BLaER1 (cell line): ENCODE measurements around the gene SPATA17.

ENCODE experiments used
- H3K27ac ChIP-seq: shearing (Covaris generic); formaldehyde crosslinking; 2 replicates; pipeline ENCODE4 v1.8.1; 2022
- H3K27me3 ChIP-seq: shearing (Covaris generic); formaldehyde crosslinking; 2 replicates; pipeline ENCODE4 v1.8.1; 2022
- H3K36me3 ChIP-seq: shearing (Covaris generic); formaldehyde crosslinking; 2 replicates; pipeline ENCODE4 v1.8.1; 2022
- H3K4me1 ChIP-seq: shearing (Covaris generic); formaldehyde crosslinking; 2 replicates; pipeline ENCODE4 v1.8.1; 2022
- H3K4me2 ChIP-seq: shearing (Covaris generic); formaldehyde crosslinking; 2 replicates; pipeline ENCODE4 v1.8.1; 2022
- H3K4me3 ChIP-seq: shearing (Covaris generic); formaldehyde crosslinking; 2 replicates; pipeline ENCODE4 v1.8.1; 2022
- H3K9ac ChIP-seq: shearing (Covaris generic); formaldehyde crosslinking; 2 replicates; pipeline ENCODE4 v1.8.1; 2022
- H3K9me3 ChIP-seq: shearing (Covaris generic); formaldehyde crosslinking; 2 replicates; pipeline ENCODE4 v1.8.1; 2022
- H4K20me1 ChIP-seq: shearing (Covaris generic); formaldehyde crosslinking; 2 replicates; pipeline ENCODE4 v1.8.1; 2022
- Cebpa-rat ChIP-seq: shearing (Covaris generic); IDR thresholded peaks from 2 replicates; pipeline ENCODE4 v1.8.1; 2022

The SPATA17 gene

DNA sequence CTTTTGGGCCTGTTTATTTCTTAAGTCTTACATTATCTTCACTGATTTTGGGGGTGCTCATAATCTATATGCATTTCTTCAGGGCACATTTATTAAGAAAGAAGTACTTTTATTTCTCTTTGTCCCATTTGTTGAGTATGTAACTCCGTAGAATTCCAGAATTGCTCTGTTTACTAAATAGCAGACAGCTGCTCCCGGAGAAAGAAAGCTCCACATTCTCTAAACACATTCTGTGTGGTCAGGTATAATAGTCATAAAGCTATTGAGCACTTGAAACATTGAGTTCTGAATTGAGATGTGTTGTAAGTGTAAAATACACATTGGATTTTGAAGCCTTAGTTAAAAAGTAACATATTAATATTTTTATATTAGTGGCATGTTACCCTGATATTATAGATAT, 206.5 kb downstream of the SPATA17 start:
- H3K4me2 ChIP-seq = no peak overlapping the region
- no peaks in the 10 kb centered on the region for H4K20me1 ChIP-seq
- H3K9ac ChIP-seq = no peak overlapping the region
- H3K27me3 ChIP-seq = no peaks in the 10 kb centered on the region
- H3K4me3 ChIP-seq = no peak overlapping the region
- H3K27ac ChIP-seq = no peak overlapping the region
- TF ChIP-seq Cebpa-rat = no peak
- no peaks in the 10 kb centered on the region for H3K9me3 ChIP-seq
- H3K4me1 ChIP-seq = no peaks in the 10 kb centered on the region
- H3K36me3 ChIP-seq = no peaks in the 10 kb centered on the region

DNA sequence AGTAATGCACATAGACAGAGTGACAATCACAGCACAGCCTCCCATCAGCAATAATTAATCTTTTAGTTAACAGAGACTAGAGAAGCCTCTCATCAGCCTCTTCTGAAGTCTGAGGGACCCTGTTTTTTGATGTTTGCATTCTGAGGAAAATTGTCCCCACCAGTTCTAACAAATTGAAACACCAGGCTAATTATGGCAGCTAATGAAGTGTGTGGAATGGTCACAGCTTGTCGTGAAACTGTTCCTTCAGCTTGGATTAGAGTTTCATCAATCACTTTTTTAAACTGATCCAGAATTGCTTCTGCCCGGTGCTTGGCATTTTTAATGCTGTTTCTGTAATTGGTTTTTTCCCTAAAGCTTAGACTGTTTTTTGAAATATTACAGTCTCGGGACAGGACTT, 208.0 kb downstream of the SPATA17 start:
- Histone ChIP-seq H3K4me1 (no peaks in the 10 kb centered on the region), H3K27ac (no peak overlapping the region), H3K9ac (no peak overlapping the region), H3K27me3 (no peaks in the 10 kb centered on the region), H3K4me2 (no peak overlapping the region), H3K36me3 (no peaks in the 10 kb centered on the region), H3K4me3 (no peak overlapping the region), H3K9me3 (no peaks in the 10 kb centered on the region), H4K20me1 (no peaks in the 10 kb centered on the region)
- TF ChIP-seq Cebpa-rat = no peak

DNA sequence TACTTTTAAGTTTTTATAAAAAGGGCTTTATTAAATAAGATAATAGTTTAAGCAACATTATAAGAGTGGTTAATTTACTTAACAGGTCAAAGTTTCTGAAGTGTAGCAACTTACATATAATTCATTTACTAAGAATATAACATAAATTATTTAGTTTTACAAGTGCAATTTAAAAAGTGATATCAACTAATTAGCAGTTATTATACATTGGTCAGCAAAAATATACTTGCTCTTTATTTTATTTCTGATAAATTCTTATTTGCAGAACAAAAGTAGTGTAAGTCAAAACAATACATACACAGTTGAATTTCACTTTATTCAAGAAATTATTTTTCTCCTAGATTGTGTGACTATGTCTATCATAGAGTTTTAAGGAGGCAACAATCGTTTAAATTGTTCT, 215.6 kb downstream of the SPATA17 start:
- no peak overlapping the region for H3K4me2 ChIP-seq
- H3K36me3 ChIP-seq = no peaks in the 10 kb centered on the region
- H3K4me1 ChIP-seq = no peaks in the 10 kb centered on the region
- H3K4me3 ChIP-seq = no peak overlapping the region
- H3K9ac ChIP-seq = no peak overlapping the region
- no peaks in the 10 kb centered on the region for H4K20me1 ChIP-seq
- H3K9me3 ChIP-seq = no peaks in the 10 kb centered on the region
- no peak overlapping the region for H3K27ac ChIP-seq
- TF ChIP-seq Cebpa-rat = no peak
- no peaks in the 10 kb centered on the region for H3K27me3 ChIP-seq

DNA sequence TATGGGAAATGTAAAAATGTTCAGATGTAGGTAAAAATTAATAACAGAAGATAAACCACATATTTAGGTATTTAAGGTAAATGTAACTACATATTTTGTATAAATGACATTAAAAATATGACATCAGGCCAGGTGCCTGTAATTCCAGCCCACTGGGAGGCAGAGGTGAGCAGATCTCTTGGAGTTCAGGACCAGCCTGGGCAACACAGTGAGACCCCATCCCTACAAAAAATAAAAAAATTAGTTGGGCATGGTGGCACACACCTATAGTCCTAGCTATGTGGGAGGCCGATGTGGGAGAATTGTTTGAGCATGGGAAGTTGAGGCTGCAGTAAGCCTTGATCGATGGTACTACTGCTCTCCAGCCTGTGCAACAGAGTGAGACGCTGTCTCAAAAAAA, 216.5 kb downstream of the SPATA17 start:
- Histone ChIP-seq H3K9me3 (no peaks in the 10 kb centered on the region), H3K4me1 (no peaks in the 10 kb centered on the region), H3K27me3 (no peaks in the 10 kb centered on the region), H3K9ac (no peak overlapping the region), H3K27ac (no peak overlapping the region), H3K36me3 (no peaks in the 10 kb centered on the region), H3K4me2 (no peak overlapping the region), H3K4me3 (no peak overlapping the region), H4K20me1 (no peaks in the 10 kb centered on the region)
- no peak for TF ChIP-seq Cebpa-rat

DNA sequence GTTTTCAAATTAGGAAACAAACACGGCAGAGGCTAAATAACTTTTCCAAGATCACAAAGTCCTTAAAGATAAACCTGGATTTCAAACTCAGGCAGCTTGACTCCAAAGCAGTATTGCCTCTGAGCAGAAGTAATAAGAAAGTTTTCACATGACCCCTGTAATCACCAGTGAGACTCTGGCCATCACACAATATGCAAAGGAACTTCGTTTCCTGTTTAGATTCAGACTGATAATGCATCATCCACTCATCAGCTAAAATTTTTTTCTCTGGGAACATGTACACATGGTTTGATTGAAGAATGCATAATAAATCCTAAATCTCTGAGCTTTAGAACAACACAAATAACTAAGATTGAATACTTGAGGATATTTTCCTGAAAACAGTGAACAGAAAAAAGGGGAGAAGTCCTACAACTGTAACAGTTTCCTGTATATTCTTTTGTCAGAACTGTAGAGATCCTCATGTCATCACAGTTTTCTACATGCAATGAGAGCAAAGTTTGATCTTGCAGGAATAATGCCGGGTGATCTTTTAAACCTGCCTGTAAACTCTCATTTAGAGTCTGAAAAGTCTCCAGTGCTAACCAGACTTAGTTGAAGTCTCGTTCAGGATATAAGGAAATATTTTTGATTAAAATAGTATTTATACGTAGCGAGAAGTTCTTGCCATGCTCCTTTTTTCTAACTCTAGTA, 225.3 kb downstream of the SPATA17 start:
- Histone ChIP-seq H3K4me3 (no peak overlapping the region), H3K4me2 (no peak overlapping the region), H3K9me3 (no peaks in the 10 kb centered on the region), H3K27me3 (no peaks in the 10 kb centered on the region), H3K9ac (no peak overlapping the region), H3K36me3 (no peaks in the 10 kb centered on the region), H3K4me1 (no peaks in the 10 kb centered on the region), H3K27ac (no peak overlapping the region), H4K20me1 (no peaks in the 10 kb centered on the region)
- no peak for TF ChIP-seq Cebpa-rat

DNA sequence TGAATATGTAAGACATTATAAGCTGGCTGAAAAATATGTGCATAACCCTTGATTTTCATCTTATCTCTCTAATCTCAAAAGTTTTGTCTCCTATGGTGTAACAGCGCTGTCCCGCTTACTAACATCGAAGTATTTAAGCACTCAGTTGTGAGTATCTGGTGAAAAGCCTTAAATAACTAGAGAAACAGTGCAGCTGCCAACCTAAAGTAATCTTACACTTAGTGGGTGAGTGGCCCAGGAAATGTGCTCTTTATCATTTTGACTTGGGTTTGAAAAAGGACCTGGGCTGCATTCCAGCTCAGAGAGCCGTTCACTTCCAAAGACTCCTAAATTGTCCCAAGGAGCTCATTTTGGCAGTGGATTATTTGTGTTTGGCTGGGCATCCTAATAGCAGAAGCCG, 225.9 kb downstream of the SPATA17 start:
- Histone ChIP-seq H3K27me3 (no peaks in the 10 kb centered on the region), H3K27ac (no peak overlapping the region), H3K9me3 (no peaks in the 10 kb centered on the region), H3K36me3 (no peaks in the 10 kb centered on the region), H4K20me1 (no peaks in the 10 kb centered on the region), H3K4me2 (no peak overlapping the region), H3K4me3 (no peak overlapping the region), H3K4me1 (no peaks in the 10 kb centered on the region), H3K9ac (no peak overlapping the region)
- TF ChIP-seq Cebpa-rat = no peak

DNA sequence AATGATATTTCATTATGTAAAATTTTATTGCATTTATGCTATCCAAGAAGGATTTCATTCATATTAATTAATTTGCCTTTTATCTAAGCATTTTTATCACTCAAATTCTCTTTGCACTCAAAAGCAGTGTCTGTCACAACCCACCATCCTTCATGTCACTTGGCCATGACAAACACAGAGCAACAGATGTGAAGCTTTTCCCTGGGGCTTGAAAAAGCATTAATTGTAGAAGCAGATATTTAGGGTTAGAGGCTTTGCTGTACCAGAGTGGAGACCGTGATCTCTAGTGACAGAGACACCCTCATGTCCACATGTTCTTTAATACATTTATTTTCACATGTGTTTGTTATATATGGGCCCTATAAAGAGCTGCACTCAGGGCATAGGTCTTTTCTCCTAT, 230.5 kb downstream of the SPATA17 start:
- H3K9ac ChIP-seq = no peak overlapping the region
- H3K27me3 ChIP-seq = no peaks in the 10 kb centered on the region
- H3K9me3 ChIP-seq = no peaks in the 10 kb centered on the region
- no peaks in the 10 kb centered on the region for H3K36me3 ChIP-seq
- no peak for TF ChIP-seq Cebpa-rat
- H4K20me1 ChIP-seq = no peaks in the 10 kb centered on the region
- no peak overlapping the region for H3K4me3 ChIP-seq
- H3K4me1 ChIP-seq = no peaks in the 10 kb centered on the region
- H3K4me2 ChIP-seq = no peak overlapping the region
- H3K27ac ChIP-seq = no peak overlapping the region

DNA sequence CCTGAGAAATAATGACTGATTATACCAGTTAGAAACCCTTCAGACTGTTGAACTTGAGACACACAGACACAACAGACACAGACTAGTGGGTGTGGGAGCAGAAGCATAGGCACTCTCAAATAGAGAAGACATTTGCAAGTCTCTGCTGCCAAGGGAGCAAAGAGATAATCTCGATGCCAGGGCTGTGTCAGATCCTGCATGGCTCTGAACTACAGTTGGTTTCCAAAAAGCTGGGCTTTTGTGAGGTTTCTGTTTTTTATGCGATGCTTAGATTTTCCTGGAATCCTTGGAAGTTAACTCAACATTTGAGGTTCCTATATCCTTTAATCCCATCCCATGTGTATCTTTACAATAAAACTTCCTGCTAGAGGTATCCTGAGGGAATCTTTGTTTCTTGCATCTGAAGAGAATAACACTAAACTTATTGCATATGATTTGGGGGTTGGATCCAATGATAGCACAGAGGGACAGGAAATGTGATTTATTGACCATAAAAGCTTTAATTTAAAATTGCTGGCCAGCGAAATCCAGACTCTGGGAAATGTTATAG, 236.4 kb downstream of the SPATA17 start:
- Histone ChIP-seq H3K4me1 (no peaks in the 10 kb centered on the region), H3K4me2 (no peak overlapping the region), H3K27me3 (no peaks in the 10 kb centered on the region), H3K36me3 (no peaks in the 10 kb centered on the region), H3K9me3 (no peaks in the 10 kb centered on the region), H4K20me1 (no peaks in the 10 kb centered on the region), H3K4me3 (no peak overlapping the region), H3K9ac (no peak overlapping the region), H3K27ac (no peak overlapping the region)
- TF ChIP-seq Cebpa-rat = no peak

DNA sequence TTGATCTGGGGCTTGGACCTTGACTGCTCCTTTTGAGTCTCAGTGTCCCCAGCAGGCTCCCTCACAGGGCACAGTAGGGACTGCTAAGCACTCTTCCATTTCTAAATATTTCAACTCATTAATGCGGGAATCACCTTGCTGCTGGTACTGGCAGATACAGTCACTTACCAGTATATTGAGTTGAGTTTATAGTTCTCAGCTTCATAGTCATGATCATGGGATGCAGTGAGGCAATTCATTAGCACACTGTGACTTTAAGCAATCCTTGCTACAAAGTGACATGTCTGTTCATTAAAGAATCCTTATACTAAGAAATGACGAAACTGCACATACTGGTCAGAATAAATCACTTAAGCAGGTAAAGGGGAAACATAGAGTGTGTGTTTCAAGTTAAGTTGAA, 240.8 kb downstream of the SPATA17 start:
- Histone ChIP-seq H3K9me3 (no peaks in the 10 kb centered on the region), H3K4me2 (no peak overlapping the region), H3K36me3 (no peaks in the 10 kb centered on the region), H3K27ac (no peak overlapping the region), H3K27me3 (no peaks in the 10 kb centered on the region), H3K4me1 (no peaks in the 10 kb centered on the region), H3K4me3 (no peak overlapping the region), H4K20me1 (no peaks in the 10 kb centered on the region), H3K9ac (no peak overlapping the region)
- TF ChIP-seq Cebpa-rat = no peak

DNA sequence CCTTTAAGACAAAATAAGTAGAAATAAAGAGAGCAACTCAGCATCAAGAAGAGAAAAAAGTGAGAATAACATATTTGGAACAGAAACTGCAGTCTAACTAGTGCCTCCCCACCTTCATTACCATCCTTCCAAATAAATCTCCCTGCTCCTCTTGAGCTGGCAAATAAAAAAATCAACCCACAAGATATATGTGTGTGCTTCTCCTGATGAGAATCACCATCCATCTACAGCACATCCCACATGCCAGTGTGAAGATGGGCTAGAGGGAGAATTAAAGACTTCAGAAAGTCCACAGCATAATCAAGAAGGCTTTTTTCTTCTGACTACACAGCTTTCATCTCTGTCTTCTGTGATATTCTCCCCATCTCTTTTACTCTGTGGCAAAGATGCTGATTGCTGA, 244.1 kb downstream of the SPATA17 start:
- Histone ChIP-seq H3K27me3 (no peaks in the 10 kb centered on the region), H3K4me2 (no peak overlapping the region), H3K27ac (no peak overlapping the region), H3K4me3 (no peak overlapping the region), H4K20me1 (no peaks in the 10 kb centered on the region), H3K9me3 (no peaks in the 10 kb centered on the region), H3K4me1 (no peaks in the 10 kb centered on the region), H3K9ac (no peak overlapping the region), H3K36me3 (no peaks in the 10 kb centered on the region)
- TF ChIP-seq Cebpa-rat = no peak

DNA sequence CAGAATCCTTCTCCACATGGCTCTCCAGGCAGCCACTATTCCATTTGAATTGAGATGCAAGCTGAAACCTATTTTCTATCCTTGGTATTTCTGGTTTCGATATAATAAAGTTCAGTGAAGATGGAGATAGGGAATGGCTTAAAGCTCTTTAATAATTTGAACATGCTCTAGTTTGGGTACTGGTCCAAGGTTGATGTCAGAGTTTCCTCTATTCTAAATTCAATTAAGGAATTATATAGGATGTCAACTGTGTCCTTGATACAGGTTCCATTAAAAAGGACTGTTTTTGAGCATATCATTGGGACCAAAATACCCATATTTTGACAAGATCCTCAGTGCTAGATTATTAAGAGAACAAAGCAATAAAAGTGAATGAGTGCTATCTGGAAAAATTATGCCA, 245.3 kb downstream of the SPATA17 start:
- H3K9ac ChIP-seq = no peak overlapping the region
- H4K20me1 ChIP-seq = no peaks in the 10 kb centered on the region
- no peaks in the 10 kb centered on the region for H3K9me3 ChIP-seq
- H3K4me2 ChIP-seq = no peak overlapping the region
- H3K4me3 ChIP-seq = no peak overlapping the region
- no peaks in the 10 kb centered on the region for H3K4me1 ChIP-seq
- H3K27ac ChIP-seq = no peak overlapping the region
- TF ChIP-seq Cebpa-rat = no peak
- no peaks in the 10 kb centered on the region for H3K36me3 ChIP-seq
- H3K27me3 ChIP-seq = no peaks in the 10 kb centered on the region
